Left lung (tissue), 10 donors: Measurements from ENCODE around the gene HACD1. TPM values are rescaled to one million over a fixed set of nuclear protein-coding genes. Genes with fewer than 3 reads are reported as not detected.

ENCODE experiments used
- ATAC-seq: fragments of 200-7000 bp; cut with Tn5 transposase; one replicate; pipeline ENCODE4 v1.9.1; 2020; ENCODE audit warnings: moderate library complexity
- DNase-seq, 4 donors: peaks; one replicate each; pipeline ENCODE4 v3.0.0-alpha.2; 2013 to 2020
- H3K27ac ChIP-seq, 2 donors: fragments of 200-600 bp; sonication (generic) in 1 of 2; one replicate each; pipeline versions ENCODE4 v1.5.0 to v1.8.0; 2020 to 2021
- H3K27me3 ChIP-seq, 2 donors: fragments of 200-600 bp; sonication (generic) in 1 of 2; one replicate each; pipeline versions ENCODE4 v1.5.0 to v1.8.0; 2020 to 2021
- H3K36me3 ChIP-seq, 2 donors: fragments of 200-600 bp; sonication (generic) in 1 of 2; one replicate each; pipeline versions ENCODE4 v1.5.0 to v1.8.0; 2020 to 2021
- H3K4me1 ChIP-seq, 2 donors: fragments of 200-600 bp; one replicate each; pipeline ENCODE4 v1.8.0; 2021
- H3K4me3 ChIP-seq, 2 donors: fragments of 200-600 bp; sonication (generic) in 1 of 2; one replicate each; pipeline versions ENCODE4 v1.5.0 to v1.8.0; 2020 to 2021; ENCODE audit warnings: mild to moderate bottlenecking in 1 of 2
- H3K9me3 ChIP-seq, 2 donors: fragments of 200-600 bp; sonication (generic) in 1 of 2; one replicate each; pipeline versions ENCODE4 v1.5.0 to v1.8.0; 2020 to 2021
- CTCF ChIP-seq, 2 donors: fragments of 200-600 bp; sonication (generic) in 1 of 2; IDR thresholded peaks; one replicate each; pipeline versions ENCODE4 v1.5.0 to v1.8.0; 2021; ENCODE audit warnings: antibody characterized with exemption in 2 of 2
- intact Hi-C, 2 donors: fragments of 100-400 bp; cut with DNase I; formaldehyde crosslinking; loops; one replicate each; pipeline versions ENCODE4 v1.11.2 to v1.14.2; 2022
- polyA plus RNA-seq, 6 donors: library from polyadenylated mRNA; unstranded; fragments of 120-200 nt; gene quantifications; one replicate each; pipeline ENCODE4 v1.2.1, GENCODE V29; 2013; ENCODE audit not compliant: insufficient read length in 6 of 6
- total RNA-seq, 2 donors: library from RNA; stranded (reverse); fragmentation: NEBNext Ultra II Directional; extraction: Animal tissue kit (Norgen Biotek cat#: 25700); gene quantifications; one replicate each; pipeline ENCODE4 v1.2.1, GENCODE V29; 2021
- donor health status: DM: no; HTN: yes; CAD: no.
- donor health status: DM: no; HTN: no; CAD: no.

Gene HACD1
- total and polyA plus RNA-seq, 8 donors = 21.8 to 47.0 (median 25.1) TPM

GRCh38 chr10:17548162-17548561 is 69.0 kb downstream of the HACD1 start:
- H3K36me3 ChIP-seq = no peaks in the 10 kb centered on the region
- H3K9me3 ChIP-seq = no peaks in the 10 kb centered on the region
- H3K27ac ChIP-seq = no peak overlapping the region
- TF ChIP-seq CTCF (IDR thresholded peaks at IDR 0.05) = no peak
- intact Hi-C loops = no loop called here
- H3K4me3 ChIP-seq = no peak overlapping the region
- ATAC-seq = no peak
- no peaks in the 10 kb centered on the region for H3K27me3 ChIP-seq
- DNase-seq = peak in 1 of 4 donors; percentile 18
- H3K4me1 ChIP-seq = no peaks in the 10 kb centered on the region

GRCh38 chr10:17547060-17547459 is 70.1 kb downstream of the HACD1 start:
- no peaks in the 10 kb centered on the region for H3K27me3 ChIP-seq
- TF ChIP-seq CTCF (IDR thresholded peaks at IDR 0.05) = no peak
- no peak for ATAC-seq
- intact Hi-C loops = no loop called here
- no peak overlapping the region for H3K27ac ChIP-seq
- H3K4me3 ChIP-seq = no peak overlapping the region
- no peaks in the 10 kb centered on the region for H3K9me3 ChIP-seq
- DNase-seq = no peak
- H3K4me1 ChIP-seq = no peaks in the 10 kb centered on the region
- no peaks in the 10 kb centered on the region for H3K36me3 ChIP-seq

GRCh38 chr10:17544465-17544864 is 72.7 kb downstream of the HACD1 start:
- H3K4me1 ChIP-seq = no peaks in the 10 kb centered on the region
- intact Hi-C loops = no loop called here
- no peak for TF ChIP-seq CTCF (IDR thresholded peaks at IDR 0.05)
- ATAC-seq = no peak
- no peak for DNase-seq
- H3K27ac ChIP-seq = no peak overlapping the region
- peaks cover 0 to 4% of the 10 kb centered on the region in 2 donors for H3K9me3 ChIP-seq
- H3K4me3 ChIP-seq = no peak overlapping the region
- no peaks in the 10 kb centered on the region for H3K36me3 ChIP-seq
- H3K27me3 ChIP-seq = no peaks in the 10 kb centered on the region

Other genes with a start within 250 kb of the HACD1 start
- 1 to 10 TPM; 3.3 to 7.5 TPM for gene ST8SIA6, start 162.8 kb downstream of the HACD1 start, total RNA-seq
- gene ST8SIA6, start 162.8 kb downstream of the HACD1 start, polyA plus RNA-seq = 10 to 100 TPM in 3 of 6 donors, 1 to 10 TPM in 3; 7.7 to 13.3 (median 10.3) TPM
- 10 to 100 TPM; 36.4 to 42.3 TPM for gene STAM, start 26.8 kb upstream of the HACD1 start, total RNA-seq
- 10 to 100 TPM; 33.4 to 40.4 (median 37.8) TPM for gene STAM, start 26.8 kb upstream of the HACD1 start, polyA plus RNA-seq
- gene TMEM236, start 134.8 kb upstream of the HACD1 start, total RNA-seq = 1 to 10 TPM; 2.4 to 2.8 TPM
- gene TMEM236, start 134.8 kb upstream of the HACD1 start, polyA plus RNA-seq = under 1 TPM; 0.21 to 0.65 (median 0.44) TPM
- gene MRC1, start 192.0 kb upstream of the HACD1 start, total RNA-seq = 100 to 1,000 TPM; 215 to 301 TPM
- 10 to 100 TPM; 17.6 to 27.1 (median 22.5) TPM for gene MRC1, start 192.0 kb upstream of the HACD1 start, polyA plus RNA-seq